ENCODE results near the gene DIPK1C. TPM values are rescaled to one million over a fixed set of nuclear protein-coding genes. Genes with fewer than 3 reads are reported as not detected.

The DIPK1C gene
- total and polyA plus RNA-seq, 10 of the 15 experiments (the other 5 are each of a cell fraction or from before 2014, with no cell fraction given) = not detected

DNA sequence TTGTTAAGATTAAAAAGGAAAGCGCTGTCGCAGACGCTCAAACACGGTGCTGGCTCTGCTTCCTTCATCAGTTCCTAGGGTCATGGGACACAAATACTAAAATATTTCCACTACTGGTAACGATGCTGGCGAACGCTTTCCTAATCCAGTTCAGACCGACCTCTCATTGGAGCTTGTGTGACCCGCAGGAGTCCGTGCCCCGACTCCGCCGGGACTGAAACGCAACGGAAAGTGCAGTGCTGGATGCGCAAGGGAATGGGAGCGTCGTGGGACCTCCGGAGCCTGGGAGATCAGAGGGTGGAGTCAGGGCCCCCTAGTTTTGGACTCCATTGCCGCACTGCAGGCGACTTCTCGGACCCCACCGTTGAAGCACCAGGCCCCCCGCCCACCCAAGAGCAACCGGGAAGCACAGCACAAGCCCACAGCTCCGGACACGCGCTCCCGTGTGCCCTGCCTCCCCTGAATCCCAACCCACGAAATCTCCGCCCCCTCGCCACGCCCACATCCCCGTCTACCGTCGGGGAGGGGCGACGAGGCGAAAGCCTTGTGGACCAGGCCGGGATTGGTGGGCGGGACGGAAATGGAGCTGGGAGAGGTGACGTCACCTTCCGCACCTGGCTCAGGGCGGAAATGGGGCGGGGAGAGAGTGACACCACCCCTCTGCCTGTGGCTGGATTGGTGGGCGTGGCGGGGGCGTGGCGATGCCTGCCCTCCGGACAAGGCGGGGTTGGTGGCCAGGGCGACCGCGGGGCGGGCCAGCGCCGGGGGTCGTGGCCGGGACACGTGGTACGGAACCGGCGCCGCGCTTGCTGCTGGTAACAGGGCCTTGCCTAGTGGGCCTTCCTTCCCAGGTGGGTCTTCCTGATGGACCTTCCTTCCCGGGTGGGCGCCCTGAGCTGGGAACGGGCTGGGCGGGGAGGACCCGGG is 38.7 kb upstream of the DIPK1C start, which contains the start of gene CNDP2 (continued):
- TF ChIP-seq, protein P1, sequence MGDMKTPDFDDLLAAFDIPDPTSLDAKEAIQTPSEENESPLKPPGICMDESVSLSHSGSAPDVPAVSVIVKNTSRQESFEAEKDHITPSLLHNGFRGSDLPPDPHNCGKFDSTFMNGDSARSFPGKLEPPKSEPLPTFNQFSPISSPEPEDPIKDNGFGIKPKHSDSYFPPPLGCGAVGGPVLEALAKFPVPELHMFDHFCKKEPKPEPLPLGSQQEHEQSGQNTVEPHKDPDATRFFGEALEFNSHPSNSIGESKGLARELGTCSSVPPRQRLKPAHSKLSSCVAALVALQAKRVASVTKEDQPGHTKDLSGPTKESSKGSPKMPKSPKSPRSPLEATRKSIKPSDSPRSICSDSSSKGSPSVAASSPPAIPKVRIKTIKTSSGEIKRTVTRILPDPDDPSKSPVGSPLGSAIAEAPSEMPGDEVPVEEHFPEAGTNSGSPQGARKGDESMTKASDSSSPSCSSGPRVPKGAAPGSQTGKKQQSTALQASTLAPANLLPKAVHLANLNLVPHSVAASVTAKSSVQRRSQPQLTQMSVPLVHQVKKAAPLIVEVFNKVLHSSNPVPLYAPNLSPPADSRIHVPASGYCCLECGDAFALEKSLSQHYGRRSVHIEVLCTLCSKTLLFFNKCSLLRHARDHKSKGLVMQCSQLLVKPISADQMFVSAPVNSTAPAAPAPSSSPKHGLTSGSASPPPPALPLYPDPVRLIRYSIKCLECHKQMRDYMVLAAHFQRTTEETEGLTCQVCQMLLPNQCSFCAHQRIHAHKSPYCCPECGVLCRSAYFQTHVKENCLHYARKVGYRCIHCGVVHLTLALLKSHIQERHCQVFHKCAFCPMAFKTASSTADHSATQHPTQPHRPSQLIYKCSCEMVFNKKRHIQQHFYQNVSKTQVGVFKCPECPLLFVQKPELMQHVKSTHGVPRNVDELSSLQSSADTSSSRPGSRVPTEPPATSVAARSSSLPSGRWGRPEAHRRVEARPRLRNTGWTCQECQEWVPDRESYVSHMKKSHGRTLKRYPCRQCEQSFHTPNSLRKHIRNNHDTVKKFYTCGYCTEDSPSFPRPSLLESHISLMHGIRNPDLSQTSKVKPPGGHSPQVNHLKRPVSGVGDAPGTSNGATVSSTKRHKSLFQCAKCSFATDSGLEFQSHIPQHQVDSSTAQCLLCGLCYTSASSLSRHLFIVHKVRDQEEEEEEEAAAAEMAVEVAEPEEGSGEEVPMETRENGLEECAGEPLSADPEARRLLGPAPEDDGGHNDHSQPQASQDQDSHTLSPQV (IDR thresholded peaks at IDR 0.05) = no peak
- no peak for TF ChIP-seq HDAC2 (IDR thresholded peaks at IDR 0.05)
- 0 out of 2 replicates have a peak, but pooled peaks have one; percentile 13 for TF ChIP-seq TAF1 (IDR thresholded peaks at IDR 0.05; ENCODE audit: borderline replicate concordance, low read depth, low read length)
- TF ChIP-seq, protein P2, sequence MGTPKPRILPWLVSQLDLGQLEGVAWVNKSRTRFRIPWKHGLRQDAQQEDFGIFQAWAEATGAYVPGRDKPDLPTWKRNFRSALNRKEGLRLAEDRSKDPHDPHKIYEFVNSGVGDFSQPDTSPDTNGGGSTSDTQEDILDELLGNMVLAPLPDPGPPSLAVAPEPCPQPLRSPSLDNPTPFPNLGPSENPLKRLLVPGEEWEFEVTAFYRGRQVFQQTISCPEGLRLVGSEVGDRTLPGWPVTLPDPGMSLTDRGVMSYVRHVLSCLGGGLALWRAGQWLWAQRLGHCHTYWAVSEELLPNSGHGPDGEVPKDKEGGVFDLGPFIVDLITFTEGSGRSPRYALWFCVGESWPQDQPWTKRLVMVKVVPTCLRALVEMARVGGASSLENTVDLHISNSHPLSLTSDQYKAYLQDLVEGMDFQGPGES (IDR thresholded peaks at IDR 0.05) = no peak; the same call in 1 of the 2 replicates
- peak; percentile 78 for TF ChIP-seq RFX5 (IDR thresholded peaks at IDR 0.05; ENCODE audit: low read depth, low read length)
- TF ChIP-seq, protein P3, sequence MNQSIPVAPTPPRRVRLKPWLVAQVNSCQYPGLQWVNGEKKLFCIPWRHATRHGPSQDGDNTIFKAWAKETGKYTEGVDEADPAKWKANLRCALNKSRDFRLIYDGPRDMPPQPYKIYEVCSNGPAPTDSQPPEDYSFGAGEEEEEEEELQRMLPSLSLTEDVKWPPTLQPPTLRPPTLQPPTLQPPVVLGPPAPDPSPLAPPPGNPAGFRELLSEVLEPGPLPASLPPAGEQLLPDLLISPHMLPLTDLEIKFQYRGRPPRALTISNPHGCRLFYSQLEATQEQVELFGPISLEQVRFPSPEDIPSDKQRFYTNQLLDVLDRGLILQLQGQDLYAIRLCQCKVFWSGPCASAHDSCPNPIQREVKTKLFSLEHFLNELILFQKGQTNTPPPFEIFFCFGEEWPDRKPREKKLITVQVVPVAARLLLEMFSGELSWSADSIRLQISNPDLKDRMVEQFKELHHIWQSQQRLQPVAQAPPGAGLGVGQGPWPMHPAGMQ (IDR thresholded peaks at IDR 0.05; ENCODE audit: borderline replicate concordance) = no peak
- peak; percentile 82 for TF ChIP-seq GABPA (IDR thresholded peaks at IDR 0.05; ENCODE audit: low read depth)
- TF ChIP-seq SUZ12 (IDR thresholded peaks at IDR 0.05; ENCODE audit: unreplicated experiment) = no peak
- no peak for TF ChIP-seq NR2C2 (IDR thresholded peaks at IDR 0.05; ENCODE audit: borderline replicate concordance, control insufficient read depth, insufficient read length, low read depth)
- peak; percentile 86 for TF ChIP-seq NR2F1 (conservative IDR thresholded peaks at IDR 0.05)
- no peak for TF ChIP-seq LARP7 (IDR thresholded peaks at IDR 0.05)
- TF ChIP-seq MEF2A (IDR thresholded peaks at IDR 0.05; ENCODE audit: insufficient read depth, low read depth, low read length) = no peak
- TF ChIP-seq RELA (IDR thresholded peaks at IDR 0.05; ENCODE audit: borderline replicate concordance, partially characterized antibody) = peak; percentile 13
- TF ChIP-seq SUPT20H (IDR thresholded peaks at IDR 0.05; ENCODE audit: borderline replicate concordance, control insufficient read depth, low read depth, low read length) = no peak
- TF ChIP-seq JUNB (IDR thresholded peaks at IDR 0.05) = no peak
- TF ChIP-seq, protein P4, sequence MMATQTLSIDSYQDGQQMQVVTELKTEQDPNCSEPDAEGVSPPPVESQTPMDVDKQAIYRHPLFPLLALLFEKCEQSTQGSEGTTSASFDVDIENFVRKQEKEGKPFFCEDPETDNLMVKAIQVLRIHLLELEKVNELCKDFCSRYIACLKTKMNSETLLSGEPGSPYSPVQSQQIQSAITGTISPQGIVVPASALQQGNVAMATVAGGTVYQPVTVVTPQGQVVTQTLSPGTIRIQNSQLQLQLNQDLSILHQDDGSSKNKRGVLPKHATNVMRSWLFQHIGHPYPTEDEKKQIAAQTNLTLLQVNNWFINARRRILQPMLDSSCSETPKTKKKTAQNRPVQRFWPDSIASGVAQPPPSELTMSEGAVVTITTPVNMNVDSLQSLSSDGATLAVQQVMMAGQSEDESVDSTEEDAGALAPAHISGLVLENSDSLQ (IDR thresholded peaks at IDR 0.05) = peak; percentile 98
- TF ChIP-seq FOXK2 (IDR thresholded peaks at IDR 0.05) = no peak; the same call in 1 of the 2 replicates
- TF ChIP-seq STAT1 (conservative IDR thresholded peaks at IDR 0.05) = no peak
- TF ChIP-seq, protein P5, sequence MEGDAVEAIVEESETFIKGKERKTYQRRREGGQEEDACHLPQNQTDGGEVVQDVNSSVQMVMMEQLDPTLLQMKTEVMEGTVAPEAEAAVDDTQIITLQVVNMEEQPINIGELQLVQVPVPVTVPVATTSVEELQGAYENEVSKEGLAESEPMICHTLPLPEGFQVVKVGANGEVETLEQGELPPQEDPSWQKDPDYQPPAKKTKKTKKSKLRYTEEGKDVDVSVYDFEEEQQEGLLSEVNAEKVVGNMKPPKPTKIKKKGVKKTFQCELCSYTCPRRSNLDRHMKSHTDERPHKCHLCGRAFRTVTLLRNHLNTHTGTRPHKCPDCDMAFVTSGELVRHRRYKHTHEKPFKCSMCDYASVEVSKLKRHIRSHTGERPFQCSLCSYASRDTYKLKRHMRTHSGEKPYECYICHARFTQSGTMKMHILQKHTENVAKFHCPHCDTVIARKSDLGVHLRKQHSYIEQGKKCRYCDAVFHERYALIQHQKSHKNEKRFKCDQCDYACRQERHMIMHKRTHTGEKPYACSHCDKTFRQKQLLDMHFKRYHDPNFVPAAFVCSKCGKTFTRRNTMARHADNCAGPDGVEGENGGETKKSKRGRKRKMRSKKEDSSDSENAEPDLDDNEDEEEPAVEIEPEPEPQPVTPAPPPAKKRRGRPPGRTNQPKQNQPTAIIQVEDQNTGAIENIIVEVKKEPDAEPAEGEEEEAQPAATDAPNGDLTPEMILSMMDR (IDR thresholded peaks at IDR 0.05 in 2 of 3, conservative IDR thresholded peaks at IDR 0.05 in 1 of 3; ENCODE audit: control insufficient read depth in 2 of 3, extremely low read depth in 1 of 3, insufficient read depth in 1 of 3, low read depth in 3 of 3, low read length in 3 of 3) = no peak
